ENCODE measurements around the gene TNFSF13. TPM values are rescaled to one million over a fixed set of nuclear protein-coding genes. Genes with fewer than 3 reads are reported as not detected.

The TNFSF13 gene
- total RNA-seq, 2 donors from 2014 or later = 1.5 to 1.9 TPM

DNA sequence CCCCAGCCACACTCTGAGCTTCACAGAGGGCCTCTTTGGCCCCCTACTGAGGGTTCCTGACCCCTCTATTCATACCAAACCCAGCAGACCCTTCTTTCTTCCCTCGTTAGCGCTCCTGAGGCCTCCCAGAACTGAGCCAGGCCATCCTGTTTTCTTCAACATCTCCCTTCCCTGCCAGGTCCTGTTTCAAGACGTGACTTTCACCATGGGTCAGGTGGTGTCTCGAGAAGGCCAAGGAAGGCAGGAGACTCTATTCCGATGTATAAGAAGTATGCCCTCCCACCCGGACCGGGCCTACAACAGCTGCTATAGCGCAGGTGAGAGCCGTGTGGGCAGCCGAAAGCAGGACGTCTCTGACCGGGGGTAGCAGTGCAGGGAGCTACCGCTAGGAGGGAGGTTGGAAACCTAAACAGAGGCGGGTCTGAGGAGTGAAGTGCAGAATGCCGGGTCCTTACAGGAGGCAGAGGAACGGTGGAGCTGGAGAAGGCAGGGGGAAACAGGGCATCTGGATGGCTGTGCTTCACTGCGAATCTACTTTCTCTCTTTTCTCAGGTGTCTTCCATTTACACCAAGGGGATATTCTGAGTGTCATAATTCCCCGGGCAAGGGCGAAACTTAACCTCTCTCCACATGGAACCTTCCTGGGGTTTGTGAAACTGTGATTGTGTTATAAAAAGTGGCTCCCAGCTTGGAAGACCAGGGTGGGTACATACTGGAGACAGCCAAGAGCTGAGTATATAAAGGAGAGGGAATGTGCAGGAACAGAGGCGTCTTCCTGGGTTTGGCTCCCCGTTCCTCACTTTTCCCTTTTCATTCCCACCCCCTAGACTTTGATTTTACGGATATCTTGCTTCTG, 1.9 kb downstream of the TNFSF13 start:
- Mint-ChIP-seq H3K4me3 (peak overlapping the region; percentile 91), H3K36me3 (ENCODE audit: low read depth) (peaks cover 43% of the 10 kb centered on the region), H3K27me3 (no peaks in the 10 kb centered on the region), H3K27ac (peak overlapping the region; percentile 86), H3K9me3 (no peaks in the 10 kb centered on the region), H3K4me1 (peaks cover 24% of the 10 kb centered on the region)
- ATAC-seq (replicated peaks) = peak; percentile 45

- Mint-ChIP-seq H3K4me3 (peak overlapping the region; percentile 91), H3K4me1 (peaks cover 20% of the 10 kb centered on the region), H3K36me3 (ENCODE audit: low read depth) (peaks cover 50% of the 10 kb centered on the region), H3K9me3 (no peaks in the 10 kb centered on the region), H3K27me3 (no peaks in the 10 kb centered on the region), H3K27ac (peak overlapping the region; percentile 86)
- ATAC-seq (replicated peaks) = peak; percentile 84
Observed at GRCh38 chr17:7561028-7561575, 2.6 kb downstream of the TNFSF13 start.

DNA sequence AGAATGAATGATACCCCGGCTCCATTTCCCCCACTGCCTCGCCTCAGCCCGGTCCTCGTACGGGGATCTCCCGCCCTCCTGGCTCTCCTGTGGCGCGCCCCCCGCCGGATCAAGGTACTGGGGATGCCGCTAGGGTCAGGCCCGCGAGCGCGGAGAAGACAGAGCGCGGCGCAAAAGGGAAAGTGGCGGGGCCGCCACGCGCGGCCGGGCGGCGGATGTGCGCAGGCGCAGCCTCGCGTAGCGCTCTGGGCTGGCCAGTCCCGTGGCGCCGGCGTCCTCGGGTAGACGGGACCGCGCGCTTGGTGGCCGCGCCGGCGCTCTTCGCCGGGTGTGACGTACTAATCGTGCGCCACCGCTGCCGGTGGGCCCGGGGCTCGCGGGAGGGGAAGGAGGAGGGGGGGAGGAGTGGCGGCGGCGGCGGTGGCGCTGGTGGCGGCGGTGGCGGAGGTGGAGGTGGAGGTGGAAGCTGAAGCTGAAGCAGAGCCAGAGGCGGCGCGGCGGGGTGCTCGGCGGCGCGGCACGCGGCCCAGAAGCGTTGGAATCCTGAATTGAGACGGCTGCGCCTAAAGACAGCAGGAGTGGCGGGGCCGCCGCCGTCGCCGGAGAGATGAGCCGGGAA, 3.1 kb downstream of the TNFSF13 start, which contains the start of gene SENP3:
SENP3 (plus strand) TSS at position 331 of the 619 bp plus-strand sequence. CDS start 1,158 bp downstream, outside the sequence.
- Mint-ChIP-seq H3K9me3 (no peaks in the 10 kb centered on the region), H3K27me3 (no peaks in the 10 kb centered on the region), H3K4me1 (peaks cover 20% of the 10 kb centered on the region), H3K4me3 (peak within 1 kb of the TSS; percentile 91), H3K36me3 (ENCODE audit: low read depth) (peaks cover 56% of the 10 kb centered on the region), H3K27ac (peak within 1 kb of the TSS; percentile 93)
- peak; percentile 90 for ATAC-seq (replicated peaks)

DNA sequence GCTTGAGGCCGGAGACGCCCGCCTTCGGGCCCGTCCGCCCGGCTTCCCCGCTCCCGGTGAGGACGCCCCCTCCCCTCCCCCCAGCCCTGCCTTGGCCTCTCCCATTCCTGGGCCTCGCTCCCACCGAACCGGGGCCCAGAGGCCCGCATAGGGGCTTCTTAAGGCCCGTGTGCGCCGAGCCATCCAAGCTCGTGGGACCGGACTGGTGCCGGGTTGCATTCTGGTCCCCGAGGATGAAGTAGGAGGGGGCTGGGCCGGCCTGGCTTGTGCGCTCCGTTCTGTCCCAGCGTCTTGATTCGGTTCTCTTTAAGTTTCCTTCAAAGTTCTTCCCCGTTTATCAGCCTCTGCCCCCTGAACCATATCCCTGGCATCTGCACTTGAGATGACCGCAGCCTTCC, 3.7 kb downstream of the TNFSF13 start:
- H3K9me3 Mint-ChIP-seq = no peaks in the 10 kb centered on the region
- peaks cover 20% of the 10 kb centered on the region for H3K4me1 Mint-ChIP-seq
- no peak for ATAC-seq (replicated peaks)
- peaks cover 61% of the 10 kb centered on the region for H3K36me3 Mint-ChIP-seq (ENCODE audit: low read depth)
- peak overlapping the region; percentile 93 for H3K27ac Mint-ChIP-seq
- H3K27me3 Mint-ChIP-seq = no peaks in the 10 kb centered on the region
- H3K4me3 Mint-ChIP-seq = peak overlapping the region; percentile 91

DNA sequence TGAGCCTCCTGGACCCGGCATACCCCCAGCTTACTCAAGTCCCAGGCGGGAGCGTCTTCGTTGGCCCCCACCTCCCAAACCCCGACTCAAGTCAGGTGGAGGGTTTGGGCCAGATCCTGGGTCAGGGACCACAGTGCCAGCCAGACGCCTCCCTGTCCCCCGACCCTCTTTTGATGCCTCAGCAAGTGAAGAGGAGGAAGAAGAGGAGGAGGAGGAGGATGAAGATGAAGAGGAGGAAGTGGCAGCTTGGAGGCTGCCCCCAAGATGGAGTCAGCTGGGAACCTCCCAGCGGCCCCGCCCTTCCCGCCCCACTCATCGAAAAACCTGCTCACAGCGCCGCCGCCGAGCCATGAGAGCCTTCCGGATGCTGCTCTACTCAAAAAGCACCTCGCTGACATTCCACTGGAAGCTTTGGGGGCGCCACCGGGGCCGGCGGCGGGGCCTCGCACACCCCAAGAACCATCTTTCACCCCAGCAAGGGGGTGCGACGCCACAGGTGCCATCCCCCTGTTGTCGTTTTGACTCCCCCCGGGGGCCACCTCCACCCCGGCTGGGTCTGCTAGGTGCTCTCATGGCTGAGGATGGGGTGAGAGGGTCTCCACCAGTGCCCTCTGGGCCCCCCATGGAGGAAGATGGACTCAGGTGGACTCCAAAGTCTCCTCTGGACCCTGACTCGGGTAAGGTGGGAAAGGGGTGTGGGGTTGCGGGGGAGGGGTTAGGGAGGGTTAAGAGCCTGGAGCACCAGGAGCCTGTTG, 4.7 kb downstream of the TNFSF13 start:
- ATAC-seq (replicated peaks) = no peak
- Mint-ChIP-seq H3K4me1 (peaks cover 20% of the 10 kb centered on the region), H3K9me3 (no peaks in the 10 kb centered on the region), H3K27ac (peak overlapping the region; percentile 93), H3K4me3 (peak overlapping the region; percentile 91), H3K36me3 (ENCODE audit: low read depth) (peaks cover 71% of the 10 kb centered on the region), H3K27me3 (no peaks in the 10 kb centered on the region)

- Mint-ChIP-seq H3K27me3 (no peaks in the 10 kb centered on the region), H3K9me3 (no peaks in the 10 kb centered on the region), H3K4me1 (peaks cover 8% of the 10 kb centered on the region), H3K4me3 (no peak overlapping the region), H3K36me3 (ENCODE audit: low read depth) (peaks cover 99% of the 10 kb centered on the region), H3K27ac (peak overlapping the region; percentile 97)
- no peak for ATAC-seq (replicated peaks)
Observed at GRCh38 chr17:7569571-7569970, 11.0 kb downstream of the TNFSF13 start.

DNA sequence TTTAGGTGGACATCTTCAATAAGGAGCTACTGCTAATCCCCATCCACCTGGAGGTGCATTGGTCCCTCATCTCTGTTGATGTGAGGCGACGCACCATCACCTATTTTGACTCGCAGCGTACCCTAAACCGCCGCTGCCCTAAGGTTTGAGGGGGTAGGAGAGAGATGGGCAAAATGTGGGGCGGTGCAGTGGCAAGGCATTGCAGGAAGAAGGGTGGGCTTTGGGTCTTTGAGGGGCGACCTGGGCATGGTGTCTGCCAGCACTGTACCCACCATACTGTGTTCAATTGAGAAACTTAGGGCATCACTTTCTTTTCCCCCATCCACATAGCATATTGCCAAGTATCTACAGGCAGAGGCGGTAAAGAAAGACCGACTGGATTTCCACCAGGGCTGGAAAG, 11.8 kb downstream of the TNFSF13 start:
- H3K4me1 Mint-ChIP-seq = peaks cover 13% of the 10 kb centered on the region
- peak overlapping the region; percentile 97 for H3K27ac Mint-ChIP-seq
- no peak overlapping the region for H3K4me3 Mint-ChIP-seq
- H3K36me3 Mint-ChIP-seq (ENCODE audit: low read depth) = peaks cover 99% of the 10 kb centered on the region
- no peaks in the 10 kb centered on the region for H3K27me3 Mint-ChIP-seq
- H3K9me3 Mint-ChIP-seq = no peaks in the 10 kb centered on the region
- ATAC-seq (replicated peaks) = no peak

- Mint-ChIP-seq H3K27me3 (no peaks in the 10 kb centered on the region), H3K9me3 (no peaks in the 10 kb centered on the region), H3K36me3 (ENCODE audit: low read depth) (peaks cover 99% of the 10 kb centered on the region), H3K4me3 (peak overlapping the region; percentile 96), H3K27ac (peak overlapping the region; percentile 97), H3K4me1 (peaks cover 22% of the 10 kb centered on the region)
- no peak for ATAC-seq (replicated peaks)
Observed at GRCh38 chr17:7572338-7572587, 13.7 kb downstream of the TNFSF13 start.

- Mint-ChIP-seq H3K36me3 (ENCODE audit: low read depth) (peaks cover 99% of the 10 kb centered on the region), H3K4me3 (peak overlapping the region; percentile 96), H3K9me3 (no peaks in the 10 kb centered on the region), H3K4me1 (peaks cover 22% of the 10 kb centered on the region), H3K27me3 (no peaks in the 10 kb centered on the region), H3K27ac (peak overlapping the region; percentile 97)
- peak; percentile 94 for ATAC-seq (replicated peaks)
Observed at GRCh38 chr17:7572588-7573323, 14.2 kb downstream of the TNFSF13 start.

DNA sequence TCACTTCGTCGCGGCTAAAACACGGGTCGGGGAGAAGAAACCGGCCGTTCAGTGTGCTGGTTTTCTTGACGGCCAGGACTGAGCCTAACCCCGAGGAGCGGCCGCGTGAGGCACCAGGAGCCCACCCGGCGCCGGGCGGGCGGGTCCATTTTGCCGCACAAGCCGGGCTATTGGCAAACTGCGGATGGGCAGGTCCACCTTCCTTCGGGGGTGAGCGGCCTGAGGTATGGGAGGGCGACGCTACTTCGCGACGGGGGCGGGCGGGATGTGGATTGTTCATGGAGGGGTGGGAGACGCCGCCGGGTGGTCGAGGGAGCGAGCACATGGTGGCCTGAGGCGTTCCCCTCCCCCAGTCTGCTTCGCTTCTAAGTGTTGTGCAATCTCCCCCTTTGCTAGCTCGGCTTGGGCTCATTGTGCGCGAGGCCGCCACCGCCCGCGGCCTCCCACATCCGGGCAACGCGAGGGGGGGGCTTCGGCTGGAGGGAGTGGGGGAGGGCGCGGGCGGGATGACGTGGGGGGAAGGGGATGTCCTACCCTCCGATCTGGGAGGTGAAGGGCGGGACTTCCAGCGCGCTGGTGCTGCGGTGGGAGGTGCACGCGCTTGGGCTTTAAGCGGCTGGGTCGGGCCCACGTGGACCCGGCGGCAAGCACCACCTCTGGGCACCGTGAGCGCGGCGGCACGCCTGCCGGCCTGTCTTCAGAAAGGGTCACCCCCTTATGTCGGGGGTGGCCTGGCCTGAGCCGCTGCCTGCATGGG, 15.0 kb downstream of the TNFSF13 start:
- peak overlapping the region; percentile 96 for H3K4me3 Mint-ChIP-seq
- H3K9me3 Mint-ChIP-seq = no peaks in the 10 kb centered on the region
- peaks cover 28% of the 10 kb centered on the region for H3K4me1 Mint-ChIP-seq
- H3K27ac Mint-ChIP-seq = peak overlapping the region; percentile 93
- ATAC-seq (replicated peaks) = peak; percentile 42
- H3K36me3 Mint-ChIP-seq (ENCODE audit: low read depth) = peaks cover 100% of the 10 kb centered on the region
- H3K27me3 Mint-ChIP-seq = no peaks in the 10 kb centered on the region

- Mint-ChIP-seq H3K4me1 (peaks cover 33% of the 10 kb centered on the region), H3K9me3 (no peaks in the 10 kb centered on the region), H3K36me3 (ENCODE audit: low read depth) (peaks cover 100% of the 10 kb centered on the region), H3K27ac (peak overlapping the region; percentile 93), H3K27me3 (no peaks in the 10 kb centered on the region), H3K4me3 (peak overlapping the region; percentile 96)
- no peak for ATAC-seq (replicated peaks)
Observed at GRCh38 chr17:7574176-7574953, 15.8 kb downstream of the TNFSF13 start.

- Mint-ChIP-seq H3K36me3 (ENCODE audit: low read depth) (peaks cover 100% of the 10 kb centered on the region), H3K4me3 (peak overlapping the region; percentile 96), H3K4me1 (peaks cover 44% of the 10 kb centered on the region), H3K27ac (peak overlapping the region; percentile 93), H3K9me3 (no peaks in the 10 kb centered on the region), H3K27me3 (no peaks in the 10 kb centered on the region)
- no peak for ATAC-seq (replicated peaks)
Observed at GRCh38 chr17:7575481-7575883, 16.9 kb downstream of the TNFSF13 start.

DNA sequence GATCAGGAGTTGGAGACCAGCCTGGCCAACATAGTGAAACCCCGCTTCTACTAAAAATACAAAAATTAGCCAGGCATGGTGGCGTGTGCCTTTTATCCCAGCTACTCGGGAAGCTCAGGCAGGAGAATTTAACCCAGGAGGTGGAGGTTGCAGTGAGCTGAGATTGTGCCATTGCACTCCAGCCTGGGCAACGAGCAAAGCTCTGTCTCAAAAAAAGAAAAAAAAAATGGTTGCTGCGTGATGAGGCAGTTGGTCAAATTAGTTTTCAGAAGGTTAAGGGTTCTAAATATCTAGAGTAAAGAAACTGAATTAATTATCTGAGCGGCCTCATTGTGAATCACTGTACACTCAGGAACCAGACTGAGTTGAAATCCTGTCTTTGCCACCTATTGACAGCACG, 17.4 kb downstream of the TNFSF13 start:
- Mint-ChIP-seq H3K9me3 (no peaks in the 10 kb centered on the region), H3K36me3 (ENCODE audit: low read depth) (peaks cover 100% of the 10 kb centered on the region), H3K4me1 (peaks cover 48% of the 10 kb centered on the region), H3K27ac (peak overlapping the region; percentile 24), H3K27me3 (no peaks in the 10 kb centered on the region), H3K4me3 (peak overlapping the region; percentile 96)
- ATAC-seq (replicated peaks) = no peak
